Activated CD4-positive, alpha-beta T cell treated with anti-CD3 and anti-CD28 coated beads, Interleukin-2, amount 50 U/mL, for 16 hours (primary cell): ENCODE data around the gene PROSER3.
"Not testable (repeated sequence)": the region's sequence is repeated elsewhere in the genome, so short reads cannot be mapped to it uniquely, and the experiment has no call there.

ENCODE experiments used
- DNase-seq: peaks from one replicate; pipeline ENCODE4 v3.0.0-alpha.2; 2020

The PROSER3 gene

DNA sequence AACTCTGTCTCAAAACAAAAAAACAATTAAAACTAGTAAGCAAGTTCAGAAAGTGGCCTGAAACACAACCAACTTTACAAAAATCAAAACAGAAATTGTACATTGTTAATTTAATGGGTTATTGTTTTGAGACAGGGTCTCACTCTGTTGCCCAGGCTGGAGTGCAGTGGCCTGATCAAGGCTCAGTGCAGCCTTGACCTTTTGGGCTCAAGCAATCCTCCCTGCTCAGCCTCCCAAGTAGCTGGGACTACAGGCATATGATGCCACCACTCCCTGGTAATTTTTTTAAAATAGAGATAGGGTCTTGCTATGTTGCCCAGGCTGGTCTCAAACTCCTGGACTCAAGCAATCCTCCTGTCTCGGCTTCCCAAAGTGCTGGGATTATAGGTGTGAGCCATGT, 37.6 kb downstream of the PROSER3 start:
- not testable (repeated sequence) for DNase-seq

DNA sequence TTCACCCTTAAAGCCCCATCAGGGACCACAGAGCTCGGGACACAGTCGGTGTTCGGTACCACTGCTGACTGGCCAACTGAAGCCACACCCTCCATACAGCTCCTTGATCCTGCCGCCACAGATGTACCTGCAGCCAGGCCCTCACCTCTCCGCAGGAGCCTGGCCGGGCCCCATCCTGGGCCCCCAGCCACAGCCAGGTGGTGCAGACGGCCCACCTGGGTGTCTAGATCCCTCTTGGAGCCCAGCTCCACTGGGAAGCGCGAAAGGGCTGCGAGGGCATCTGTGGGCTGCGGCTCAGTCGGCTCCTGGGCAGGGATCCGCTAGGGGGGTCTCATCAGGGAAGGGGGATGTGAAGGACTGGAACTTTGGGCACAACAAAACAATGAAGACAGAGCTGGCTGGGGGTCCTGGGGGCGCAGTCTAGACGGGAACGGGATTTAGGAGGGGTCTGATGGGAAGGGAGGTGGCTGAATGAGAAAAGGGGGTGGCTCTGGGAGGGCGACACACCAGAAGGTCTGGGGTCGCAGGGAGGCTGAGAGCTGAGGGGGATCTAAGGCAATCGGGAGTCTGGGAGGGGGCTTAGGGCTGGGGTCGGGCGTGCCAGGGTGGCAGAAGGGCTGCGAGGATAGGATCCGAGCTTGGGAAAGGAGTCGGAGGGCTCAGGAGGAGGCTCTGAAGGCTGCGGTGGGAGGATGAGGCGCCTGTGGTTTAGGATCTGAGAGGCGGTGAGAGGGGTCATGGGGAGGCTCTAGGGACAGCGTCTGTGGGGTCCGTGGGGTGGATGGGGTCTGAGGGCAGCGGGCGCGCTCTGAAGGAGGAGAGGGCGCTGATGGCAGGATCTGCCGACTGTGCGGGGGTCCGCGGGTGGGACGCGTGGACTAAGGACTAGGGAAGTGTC, 38.9 kb downstream of the PROSER3 start:
- no peak for DNase-seq

DNA sequence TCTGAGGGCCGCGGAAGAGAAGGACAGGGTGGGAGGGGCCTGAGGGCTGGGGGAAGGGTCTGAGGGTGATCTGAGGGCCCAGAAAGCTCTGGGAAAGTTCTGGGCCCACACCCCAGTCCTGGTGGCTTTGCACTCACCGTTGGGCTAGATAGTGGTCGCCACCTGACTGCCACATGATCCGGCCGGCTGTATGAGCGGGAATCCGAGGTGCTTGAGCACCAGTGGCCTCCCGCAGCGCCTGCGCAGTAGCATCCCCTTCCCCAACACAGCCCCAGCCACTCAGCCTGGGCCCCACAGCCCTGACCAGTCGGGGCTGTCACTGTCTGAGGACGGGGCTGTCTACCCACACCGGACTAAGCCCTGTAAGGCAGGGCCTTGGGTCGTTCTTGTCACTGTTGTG, 39.7 kb downstream of the PROSER3 start:
- no peak for DNase-seq

DNA sequence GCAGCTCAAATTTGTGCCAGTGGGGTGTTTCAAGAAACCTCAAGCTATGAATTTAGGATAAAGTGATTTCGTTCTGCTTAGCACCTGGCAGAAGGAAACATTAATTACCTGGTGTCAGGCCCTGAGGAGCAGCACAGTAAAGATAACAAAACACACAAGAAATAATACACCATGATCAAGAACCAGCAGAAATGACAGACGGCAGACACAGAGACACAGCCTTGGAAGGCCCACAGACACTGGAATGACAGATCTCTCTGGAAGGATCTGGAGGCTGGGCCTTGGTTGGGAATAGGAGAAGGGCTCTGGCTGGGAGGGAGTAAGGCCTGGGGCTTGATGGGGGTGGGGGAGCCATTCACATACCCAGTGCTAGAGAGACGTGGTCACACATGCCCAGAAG, 43.9 kb downstream of the PROSER3 start:
- no peak for DNase-seq

DNA sequence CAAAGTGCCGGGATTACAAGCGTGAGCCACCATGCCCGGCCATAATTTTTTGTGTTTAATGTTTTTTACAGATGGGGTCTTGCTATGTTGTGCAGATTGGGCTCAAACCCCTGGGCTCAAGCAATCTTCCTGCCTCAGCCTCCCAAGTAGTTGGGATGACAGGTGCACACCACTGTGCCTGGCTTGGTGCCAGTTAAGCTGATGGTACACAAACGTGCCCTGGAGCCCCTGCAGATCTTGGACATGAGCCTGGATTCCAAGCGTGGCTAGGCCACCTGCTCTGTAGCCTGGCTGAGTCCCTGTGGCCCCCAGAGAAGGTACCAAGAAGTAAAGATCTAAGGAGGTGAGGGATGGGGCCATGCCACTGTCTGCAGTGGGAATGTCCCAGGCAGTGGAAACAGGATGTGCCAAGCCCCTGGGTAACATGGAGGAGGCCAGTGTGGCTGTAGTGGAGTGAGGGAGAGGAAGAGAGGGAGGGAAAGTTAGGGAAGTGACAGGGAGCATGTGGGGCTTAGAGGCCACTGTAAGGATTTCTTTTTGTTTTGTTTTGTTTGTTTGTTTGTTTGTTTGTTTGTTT, 47.6 kb downstream of the PROSER3 start:
- DNase-seq = no peak

DNA sequence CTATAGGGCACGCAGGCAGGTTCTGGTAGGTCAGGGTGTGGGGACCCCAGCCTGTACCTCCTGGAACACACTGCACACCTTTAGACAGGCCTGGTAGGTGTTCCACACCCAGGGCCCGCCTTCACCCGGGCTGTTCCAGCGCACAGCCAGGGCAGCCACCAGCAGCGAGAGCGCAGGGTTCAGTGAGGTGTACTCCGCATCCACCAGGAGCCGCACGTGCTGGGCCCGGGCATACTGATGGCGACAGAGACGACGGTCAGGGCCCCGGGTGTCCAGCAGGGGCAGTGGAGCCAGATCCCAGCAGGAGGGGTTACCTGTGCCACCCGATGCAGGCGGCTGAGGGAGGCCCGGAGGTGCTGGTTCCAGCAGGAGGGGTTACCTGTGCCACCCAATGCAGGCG, 48.6 kb downstream of the PROSER3 start:
- DNase-seq = no peak

DNA sequence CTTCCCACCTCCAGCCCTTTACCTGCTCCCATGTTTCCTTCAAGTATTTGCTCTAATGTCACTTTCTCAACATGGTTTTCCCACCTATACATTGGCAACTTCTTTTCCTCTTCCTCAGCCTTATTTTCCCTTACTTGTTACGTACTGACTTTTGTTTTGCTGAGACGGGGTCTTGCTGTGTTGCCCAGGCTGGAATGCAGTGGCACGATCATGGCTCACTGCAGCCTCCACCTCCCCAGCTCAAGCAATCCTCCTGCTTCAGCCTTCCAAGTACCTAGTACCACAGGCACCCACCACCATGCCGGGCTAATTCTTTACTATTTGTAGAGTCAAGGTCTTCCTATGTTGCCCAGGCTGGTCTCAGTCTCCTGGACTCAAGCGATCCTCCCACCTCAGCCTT, 49.7 kb downstream of the PROSER3 start:
- no peak for DNase-seq

DNA sequence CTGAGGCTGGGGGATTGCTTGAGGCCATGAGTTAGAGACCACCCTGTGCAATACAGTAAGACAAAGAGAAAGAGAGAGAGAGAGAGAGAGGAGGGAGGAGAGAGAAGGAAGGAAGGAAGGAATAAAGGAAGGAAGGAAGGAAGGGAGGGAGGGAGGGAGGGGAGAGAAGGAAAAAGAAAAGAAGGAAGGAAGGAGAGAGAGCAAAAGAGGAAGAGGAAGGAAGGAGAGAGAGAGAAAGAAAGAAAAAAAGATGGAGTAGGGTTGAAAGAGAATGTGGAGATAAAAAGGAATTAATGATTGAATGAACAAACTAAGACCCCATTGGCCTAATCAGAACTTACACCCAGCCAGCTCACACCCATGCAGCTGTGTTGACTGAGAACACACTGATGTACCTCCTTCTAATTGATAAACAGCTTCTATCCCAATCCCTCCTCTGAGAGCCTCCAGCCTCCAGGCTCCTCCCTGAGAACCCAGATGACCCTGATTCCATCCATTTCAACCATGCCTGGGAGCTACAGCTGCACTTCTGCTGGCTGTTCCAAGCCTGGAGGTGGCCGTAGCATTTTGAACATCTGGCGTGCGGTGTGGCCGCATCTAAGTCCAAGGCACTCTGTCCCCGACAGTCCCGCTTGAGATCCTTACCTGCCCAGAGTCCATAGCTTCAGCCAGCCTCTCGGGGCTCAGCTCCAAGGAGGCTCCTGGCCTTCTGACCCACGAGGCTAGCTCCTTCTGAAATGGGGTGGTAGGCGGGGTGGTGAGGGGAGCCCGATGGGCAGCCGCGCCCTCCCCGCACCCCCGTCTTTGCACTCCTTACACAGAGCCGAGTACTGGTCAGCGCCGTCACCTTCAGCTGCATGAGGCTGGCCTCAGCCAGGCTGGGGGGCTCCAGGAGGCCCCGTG, 53.6 kb downstream of the PROSER3 start:
- no peak for DNase-seq

DNA sequence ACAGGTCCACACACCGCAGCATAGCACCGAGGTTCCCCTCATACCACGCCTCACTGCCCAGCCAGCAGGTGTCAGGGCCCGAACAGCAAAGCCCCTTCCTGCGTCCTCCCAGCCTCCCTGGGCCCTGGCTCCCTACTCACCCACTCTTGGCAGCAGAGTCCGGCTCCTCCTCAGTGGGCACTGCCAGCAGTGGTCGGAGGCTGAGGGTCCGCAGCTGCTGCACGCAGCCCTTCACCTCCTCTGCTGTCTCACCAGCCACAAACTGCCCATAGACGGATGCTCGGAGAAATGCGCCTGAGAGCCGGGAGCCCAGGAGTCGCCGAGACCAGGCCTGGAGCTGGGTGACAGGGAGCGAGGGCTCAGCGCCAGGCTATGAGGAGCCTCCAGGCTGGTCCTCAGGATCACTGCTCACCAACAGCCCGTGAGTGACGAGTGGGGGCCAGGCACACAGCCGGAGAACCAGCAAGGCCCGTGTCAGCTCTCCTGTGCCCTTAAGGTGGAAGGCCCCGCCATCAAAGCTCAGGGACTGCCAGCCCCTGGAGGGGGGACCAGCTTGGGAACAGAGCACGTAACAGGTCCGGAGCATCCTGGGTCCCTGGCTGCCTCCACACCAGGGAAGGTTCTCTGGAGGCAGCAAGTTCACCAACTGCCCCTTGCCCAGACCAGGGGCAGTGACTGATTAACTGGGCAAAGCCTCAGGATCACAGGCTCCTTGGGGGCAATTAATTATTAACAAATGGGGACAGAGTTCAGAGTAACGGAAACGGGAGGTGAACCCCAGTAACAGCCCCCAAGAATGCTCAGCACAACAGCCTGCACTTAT, 54.5 kb downstream of the PROSER3 start, which contains the start of gene PRODH2:
Gene PRODH2, minus strand, starts transcription at position 626 of the 823 bp plus-strand sequence. Its CDS starts 40 bp downstream, at position 586.
- DNase-seq = no peak

DNA sequence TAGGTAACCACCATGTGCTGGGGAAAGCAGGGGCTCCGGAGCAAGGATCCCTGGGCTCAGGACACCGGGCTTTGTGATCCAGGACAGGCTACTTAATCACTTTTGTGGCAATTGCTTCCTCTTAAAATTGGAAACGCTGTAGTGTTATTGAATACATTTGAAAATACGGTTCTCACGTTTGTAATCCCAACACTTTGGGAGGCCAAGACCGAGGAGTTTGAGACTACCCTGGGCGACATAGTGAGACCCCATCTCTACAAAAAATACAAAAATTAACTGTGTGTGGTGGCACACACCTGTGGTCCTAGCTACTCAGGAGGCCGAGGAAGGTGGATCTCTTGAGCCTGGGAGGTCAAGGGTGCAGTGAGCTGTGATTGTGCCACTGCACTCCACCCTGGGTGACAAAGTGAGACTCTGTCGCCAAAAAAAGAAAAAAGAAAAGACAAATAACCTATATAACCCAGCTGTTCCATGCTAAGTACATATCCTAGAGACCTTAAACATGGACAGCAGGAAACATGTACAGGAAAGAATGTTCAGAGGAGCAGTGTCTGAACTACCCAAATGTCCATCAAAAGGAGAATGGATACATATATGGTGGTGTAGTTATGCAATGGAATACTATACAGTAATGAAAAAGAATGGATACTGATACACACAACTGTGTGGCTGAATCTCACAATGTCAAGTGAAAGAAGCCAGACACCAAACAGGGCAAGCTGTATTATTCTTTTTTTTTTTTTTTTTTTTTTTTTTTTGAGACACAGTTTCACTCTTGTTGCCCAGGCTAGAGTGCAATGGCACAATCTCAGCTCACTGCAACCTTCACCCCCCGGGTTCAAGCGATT, 55.3 kb downstream of the PROSER3 start:
- DNase-seq = no peak

DNA sequence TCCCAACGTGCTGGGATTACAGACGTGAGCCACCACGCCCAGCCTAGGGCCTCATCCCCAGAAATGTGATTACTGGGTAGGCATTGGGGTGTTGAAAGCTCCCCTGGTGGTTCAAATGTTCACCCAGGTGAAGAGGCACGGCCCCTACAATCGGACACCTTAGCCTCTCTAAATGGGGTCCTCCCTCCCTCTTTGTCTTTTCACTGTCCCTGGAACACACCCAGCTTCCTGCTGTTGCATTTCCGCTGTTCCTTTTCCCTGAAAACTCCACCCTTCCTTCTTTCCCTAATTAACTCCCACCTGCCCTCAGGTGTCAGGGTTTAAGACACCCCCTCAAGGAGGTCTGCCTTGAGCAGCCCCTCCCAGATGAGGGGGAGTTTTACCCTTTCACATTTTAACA, 58.3 kb downstream of the PROSER3 start:
- DNase-seq = no peak

DNA sequence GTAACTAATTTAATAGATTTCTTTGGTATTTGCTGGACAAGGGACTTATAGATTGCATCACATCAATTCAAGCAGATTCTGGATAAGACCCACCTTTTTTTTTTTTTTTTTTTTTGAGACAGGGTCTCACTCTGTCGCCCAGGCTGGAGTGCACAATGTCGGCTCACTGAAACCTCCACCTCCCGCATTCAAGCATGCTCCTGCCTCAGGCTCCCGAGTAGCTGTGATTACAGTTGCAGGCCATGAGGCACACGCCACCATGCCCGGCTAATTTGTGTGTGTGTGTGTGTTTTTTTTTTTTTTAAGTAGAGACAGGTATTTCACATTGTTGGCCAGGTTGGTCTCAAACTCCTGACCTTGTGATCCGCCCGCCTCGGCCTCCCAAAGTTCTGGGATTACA, 58.9 kb downstream of the PROSER3 start:
- no peak for DNase-seq

DNA sequence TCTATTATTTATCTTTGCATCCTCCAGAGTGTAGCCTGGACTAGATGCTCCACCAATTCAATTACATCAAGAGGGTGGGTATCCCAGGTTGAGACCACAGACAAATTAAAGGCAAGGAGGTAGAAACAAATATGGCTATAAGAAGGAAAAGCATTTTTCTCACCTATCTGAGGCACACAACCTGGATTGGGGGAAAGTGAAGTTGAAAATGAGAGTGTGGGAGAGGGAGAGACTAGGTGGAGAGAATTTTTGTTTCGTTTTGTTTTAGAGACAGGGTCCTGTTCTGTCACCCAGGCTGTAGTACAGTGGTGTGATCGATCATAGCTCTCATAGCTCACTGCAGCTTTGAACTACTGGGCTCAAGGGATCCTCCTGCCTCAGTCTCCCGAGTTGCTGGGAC, 60.5 kb downstream of the PROSER3 start:
- no peak for DNase-seq
